Measurements from ENCODE around the gene PIF1. TPM values are rescaled to one million over a fixed set of nuclear protein-coding genes. Genes with fewer than 3 reads are reported as not detected.
"Not testable (repeated sequence)": the region's sequence is repeated elsewhere in the genome, so short reads cannot be mapped to it uniquely, and the experiment has no call there.

PIF1 gene
- total RNA-seq, 2 experiments from 2014 or later, result 0.22 to 0.27 TPM

DNA sequence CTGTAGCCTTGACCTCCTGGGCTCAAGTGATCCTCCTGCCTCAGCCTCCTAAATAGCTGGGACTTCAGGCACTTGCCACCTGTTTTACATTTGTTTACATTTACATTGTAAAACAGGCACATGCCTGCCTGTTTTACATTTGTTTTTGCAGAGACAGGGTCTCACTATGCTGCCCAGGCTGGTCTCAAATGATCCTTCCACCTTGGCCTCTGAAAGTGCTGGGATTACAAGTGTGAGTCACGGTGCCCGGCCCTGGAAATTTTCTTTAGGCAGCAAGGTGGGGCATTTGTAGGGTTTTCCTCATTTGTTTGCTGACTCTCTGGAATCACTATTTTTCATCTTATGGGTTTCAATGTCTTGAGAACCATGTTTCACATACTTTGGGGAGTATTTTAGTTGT, 25.0 kb downstream of the PIF1 start:
- DNase-seq, result no peak
- H3K9me3 Mint-ChIP-seq, result no peaks in the 10 kb centered on the region
- Histone ChIP-seq H3K9me3 (ENCODE audit: control insufficient read depth in 1 of 2, insufficient read depth in 1 of 2, low read length in 2 of 2) (no peaks in the 10 kb centered on the region), H3K36me3 (ENCODE audit: insufficient read depth, low read length) (no peaks in the 10 kb centered on the region), H3K27ac (ENCODE audit: low read depth in 1 of 2, low read length in 2 of 2) (no peak overlapping the region), H3K27me3 (ENCODE audit: control insufficient read depth in 1 of 2, insufficient read depth in 2 of 2, low read length in 2 of 2) (no peaks in the 10 kb centered on the region), H3K4me3 (ENCODE audit: low read length) (no peak overlapping the region), H3K4me1 (ENCODE audit: insufficient read depth, low read length) (peaks cover 5% of the 10 kb centered on the region)
- CTCF ChIA-PET, result no interaction called here
- intact Hi-C loops (cut with DNase I, micrococcal nuclease), result no loop called here
- TF ChIP-seq, protein P1, sequence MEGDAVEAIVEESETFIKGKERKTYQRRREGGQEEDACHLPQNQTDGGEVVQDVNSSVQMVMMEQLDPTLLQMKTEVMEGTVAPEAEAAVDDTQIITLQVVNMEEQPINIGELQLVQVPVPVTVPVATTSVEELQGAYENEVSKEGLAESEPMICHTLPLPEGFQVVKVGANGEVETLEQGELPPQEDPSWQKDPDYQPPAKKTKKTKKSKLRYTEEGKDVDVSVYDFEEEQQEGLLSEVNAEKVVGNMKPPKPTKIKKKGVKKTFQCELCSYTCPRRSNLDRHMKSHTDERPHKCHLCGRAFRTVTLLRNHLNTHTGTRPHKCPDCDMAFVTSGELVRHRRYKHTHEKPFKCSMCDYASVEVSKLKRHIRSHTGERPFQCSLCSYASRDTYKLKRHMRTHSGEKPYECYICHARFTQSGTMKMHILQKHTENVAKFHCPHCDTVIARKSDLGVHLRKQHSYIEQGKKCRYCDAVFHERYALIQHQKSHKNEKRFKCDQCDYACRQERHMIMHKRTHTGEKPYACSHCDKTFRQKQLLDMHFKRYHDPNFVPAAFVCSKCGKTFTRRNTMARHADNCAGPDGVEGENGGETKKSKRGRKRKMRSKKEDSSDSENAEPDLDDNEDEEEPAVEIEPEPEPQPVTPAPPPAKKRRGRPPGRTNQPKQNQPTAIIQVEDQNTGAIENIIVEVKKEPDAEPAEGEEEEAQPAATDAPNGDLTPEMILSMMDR (IDR thresholded peaks at IDR 0.05), result no peak
- no peak overlapping the region for H3K4me3 Mint-ChIP-seq
- POLR2A ChIA-PET, result no interaction called here
- no peaks in the 10 kb centered on the region for H3K27me3 Mint-ChIP-seq
- no peaks in the 10 kb centered on the region for H3K4me1 Mint-ChIP-seq (ENCODE audit: low read depth)
- no peak for ATAC-seq (ENCODE audit: poor library complexity)
- no peaks in the 10 kb centered on the region for H3K36me3 Mint-ChIP-seq (ENCODE audit: low read depth)
- no peak overlapping the region for H3K27ac Mint-ChIP-seq

DNA sequence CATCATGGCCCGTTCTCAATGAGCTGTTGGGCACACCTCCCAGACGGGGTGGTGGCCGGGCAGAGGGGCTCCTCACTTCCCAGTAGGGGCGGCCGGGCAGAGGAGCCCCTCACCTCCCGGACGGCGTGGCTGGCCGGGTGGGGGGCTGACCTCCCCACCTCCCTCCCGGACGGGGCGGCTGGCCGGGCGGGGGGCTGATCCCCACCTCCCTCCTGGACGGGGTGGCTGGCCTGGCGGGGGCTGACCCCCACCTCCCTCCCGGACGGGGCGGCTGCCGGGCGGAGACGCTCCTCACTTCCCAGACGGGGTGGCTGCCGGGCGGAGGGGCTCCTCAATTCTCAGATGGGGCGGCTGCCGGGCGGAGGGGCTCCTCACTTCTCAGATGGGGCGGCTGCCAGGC, 26.5 kb downstream of the PIF1 start:
- H3K4me3 ChIP-seq (ENCODE audit: low read length); H3K4me1 Mint-ChIP-seq (ENCODE audit: low read depth); intact Hi-C loops (cut with DNase I, micrococcal nuclease); H3K27ac Mint-ChIP-seq; H3K4me3 Mint-ChIP-seq; H3K4me1 ChIP-seq (ENCODE audit: insufficient read depth, low read length); H3K27ac ChIP-seq (ENCODE audit: low read depth in 1 of 2, low read length in 2 of 2); H3K36me3 ChIP-seq (ENCODE audit: insufficient read depth, low read length); H3K27me3 Mint-ChIP-seq; H3K36me3 Mint-ChIP-seq (ENCODE audit: low read depth); POLR2A ChIA-PET; H3K9me3 Mint-ChIP-seq; H3K9me3 ChIP-seq (ENCODE audit: control insufficient read depth in 1 of 2, insufficient read depth in 1 of 2, low read length in 2 of 2); ATAC-seq (ENCODE audit: poor library complexity); DNase-seq; CTCF ChIA-PET; H3K27me3 ChIP-seq (ENCODE audit: control insufficient read depth in 1 of 2, insufficient read depth in 2 of 2, low read length in 2 of 2): not testable (repeated sequence)

DNA sequence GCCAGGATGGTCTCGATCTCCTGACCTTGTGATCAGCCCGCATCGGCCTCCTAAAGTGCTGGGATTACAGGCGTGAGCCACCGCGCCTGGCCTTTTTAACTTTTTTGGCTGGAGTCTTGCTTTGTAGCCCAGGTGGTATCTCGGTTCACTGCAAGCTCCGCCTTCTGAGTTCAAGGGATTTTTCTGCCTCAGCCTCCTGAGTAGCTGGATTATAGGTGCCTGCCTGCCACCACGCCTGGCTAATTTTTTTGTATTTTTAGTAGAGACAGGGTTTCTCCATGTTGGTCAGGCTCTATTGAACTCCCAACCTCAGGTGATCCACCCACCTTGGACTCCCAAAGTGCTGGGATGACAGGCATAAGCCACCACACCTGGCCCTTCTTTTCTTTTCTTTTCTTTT, 29.5 kb downstream of the PIF1 start:
- CTCF ChIA-PET, result interaction anchor here (0.5 to 0.7 kb wide), 2 partner anchors 14 to 19 kb away, joined by 3 read pairs; no protein-coding TSS in a partner anchor
- H3K27me3 Mint-ChIP-seq, result not testable (repeated sequence)

DNA sequence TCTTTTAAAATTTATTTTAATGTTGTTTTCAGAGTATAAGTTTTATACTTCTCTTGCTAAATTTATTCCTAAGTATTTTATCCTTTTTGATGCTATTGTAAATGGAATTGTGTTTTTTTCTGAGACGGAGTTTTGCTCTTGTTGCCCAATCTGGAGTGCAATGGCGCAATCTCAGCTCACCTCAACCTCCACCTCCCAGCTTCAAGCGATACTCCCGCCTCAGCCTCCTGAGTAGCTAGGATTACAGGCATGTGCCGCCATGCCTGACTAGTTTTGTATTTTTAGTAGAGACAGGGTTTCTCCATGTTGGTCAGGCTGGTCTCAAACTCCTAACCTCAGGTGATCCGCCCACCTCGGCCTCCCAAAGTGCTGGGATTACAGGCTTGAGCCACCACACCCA, 30.1 kb downstream of the PIF1 start:
- H3K27ac ChIP-seq (ENCODE audit: low read depth in 1 of 2, low read length in 2 of 2); H3K9me3 Mint-ChIP-seq; H3K36me3 ChIP-seq (ENCODE audit: insufficient read depth, low read length); DNase-seq; POLR2A ChIA-PET; H3K27me3 Mint-ChIP-seq; H3K9me3 ChIP-seq (ENCODE audit: control insufficient read depth in 1 of 2, insufficient read depth in 1 of 2, low read length in 2 of 2); ATAC-seq (ENCODE audit: poor library complexity); H3K4me3 Mint-ChIP-seq; H3K27me3 ChIP-seq (ENCODE audit: control insufficient read depth in 1 of 2, insufficient read depth in 2 of 2, low read length in 2 of 2); H3K4me1 Mint-ChIP-seq (ENCODE audit: low read depth); H3K4me3 ChIP-seq (ENCODE audit: low read length); H3K27ac Mint-ChIP-seq; intact Hi-C loops (cut with DNase I, micrococcal nuclease); H3K4me1 ChIP-seq (ENCODE audit: insufficient read depth, low read length); H3K36me3 Mint-ChIP-seq (ENCODE audit: low read depth): not testable (repeated sequence)
- CTCF ChIA-PET, result interaction anchor here (0.5 kb wide), 1 partner anchor 18 kb away, joined by 3 read pairs; no protein-coding TSS in a partner anchor

More for the DNA sequence above, 29.5 kb downstream of the PIF1 start:
- H3K4me1 ChIP-seq (ENCODE audit: insufficient read depth, low read length); H3K4me3 ChIP-seq (ENCODE audit: low read length); H3K27me3 ChIP-seq (ENCODE audit: control insufficient read depth in 1 of 2, insufficient read depth in 2 of 2, low read length in 2 of 2); DNase-seq; intact Hi-C loops (cut with DNase I, micrococcal nuclease); H3K4me1 Mint-ChIP-seq (ENCODE audit: low read depth); H3K27ac Mint-ChIP-seq; H3K4me3 Mint-ChIP-seq; H3K9me3 Mint-ChIP-seq; ATAC-seq (ENCODE audit: poor library complexity); H3K9me3 ChIP-seq (ENCODE audit: control insufficient read depth in 1 of 2, insufficient read depth in 1 of 2, low read length in 2 of 2); POLR2A ChIA-PET; H3K27ac ChIP-seq (ENCODE audit: low read depth in 1 of 2, low read length in 2 of 2); H3K36me3 ChIP-seq (ENCODE audit: insufficient read depth, low read length); H3K36me3 Mint-ChIP-seq (ENCODE audit: low read depth): not testable (repeated sequence)
